Heart right ventricle (tissue), 16 donors: ENCODE data around the gene USP17L26. TPM values are rescaled to one million over a fixed set of nuclear protein-coding genes. Genes with fewer than 3 reads are reported as not detected.
A peak's percentile ranks its signal among the peaks of the same experiment; 100 is the strongest.
"Not testable (repeated sequence)": the region's sequence is repeated elsewhere in the genome, so short reads cannot be mapped to it uniquely, and the experiment has no call there.

Experiments
- ATAC-seq, 8 donors: fragments of 200-7000 bp; cut with Tn5 transposase; one replicate each; pipeline ENCODE4 v1.9.1; 2020; ENCODE audit warnings: mild to moderate bottlenecking in 8 of 8, moderate library complexity in 8 of 8, moderate number of reproducible peaks in 1 of 8
- DNase-seq, 2 donors: peaks; one replicate each; pipeline ENCODE4 v3.0.0-alpha.2; 2020
- H3K27ac ChIP-seq, 10 donors: fragments of 200-600 bp; sonication (generic) in 2 of 10; one replicate each; pipeline versions ENCODE4 v1.5.0 to v1.8.0; 2020 to 2022; ENCODE audit warnings: mild to moderate bottlenecking in 3 of 10
- H3K27me3 ChIP-seq, 7 donors: fragments of 200-600 bp; one replicate each; pipeline ENCODE4 v1.8.0; 2021 to 2022; ENCODE audit warnings: mild to moderate bottlenecking in 2 of 7
- H3K36me3 ChIP-seq, 9 donors: fragments of 200-600 bp; sonication (generic) in 1 of 9; one replicate each; pipeline versions ENCODE4 v1.5.0 to v1.8.0; 2020 to 2022; ENCODE audit warnings: mild to moderate bottlenecking in 2 of 9
- H3K4me1 ChIP-seq, 9 donors: fragments of 200-600 bp; sonication (generic) in 1 of 9; one replicate each; pipeline versions ENCODE4 v1.5.0 to v1.8.0; 2020 to 2022; ENCODE audit warnings: mild to moderate bottlenecking in 4 of 9
- H3K4me3 ChIP-seq, 10 donors: fragments of 200-600 bp; sonication (generic) in 2 of 10; one replicate each; pipeline versions ENCODE4 v1.5.0 to v1.8.0; 2020 to 2022; ENCODE audit warnings: mild to moderate bottlenecking in 7 of 10, moderate library complexity in 2 of 10
- H3K9me3 ChIP-seq, 11 donors: fragments of 200-600 bp in 10 of 11; sonication (generic) in 2 of 11; one replicate each; pipeline versions ENCODE4 v1.5.0 to v1.8.0; 2013 to 2022; ENCODE audit warnings: mild to moderate bottlenecking in 2 of 11, control low read depth in 1 of 11, moderate library complexity in 1 of 11
- WGBS, 2 donors: extraction: QIAGEN DNeasy Blood & Tissue Kit; methylation state at CpG; one replicate each; pipeline ENCODE4 v1.1.7; 2013; ENCODE audit warnings: inconsistent platforms in 1 of 2; 5-methylcytosine and 5-hydroxymethylcytosine counted together
- intact Hi-C, 10 donors: fragments of 100-400 bp; cut with DNase I; formaldehyde crosslinking; loops; one replicate each; pipeline versions ENCODE4 v1.11.1 to v1.14.2; 2022
- polyA plus RNA-seq, 2 donors: library from polyadenylated mRNA; stranded (reverse); fragments of 200-250 nt; gene quantifications; one replicate each; pipeline ENCODE4 v1.2.3, GENCODE V29; 2013
- total RNA-seq, 10 donors: library from RNA; stranded (reverse); fragmentation: NEBNext Ultra II Directional in 3 of 10; extraction: Animal tissue kit (Norgen Biotek cat#: 25700) in 3 of 10; gene quantifications; one replicate each; pipeline versions ENCODE4 v1.2.1 to v1.2.4, GENCODE V29; 2021 to 2023
- TF ChIP-seq, protein P1 (sequence below), 9 donors: fragments of 200-600 bp; sonication (generic) in 2 of 9; IDR thresholded peaks; one replicate each; pipeline versions ENCODE4 v1.5.0 to v1.8.0; 2021 to 2022; ENCODE audit warnings: antibody characterized with exemption in 9 of 9, mild to moderate bottlenecking in 5 of 9, moderate library complexity in 1 of 9
- donor health status: Arrhythmogenic right ventricular cardiomyopathy.
- donor health status: ischemic (EF 13 %, LVEDD 7.1; RV severe dilation, severe dysfunction).
- donor health status: healthy with polysubstance abuse.
- donor health status: DM: no; HTN: yes; CAD: no.
- donor health status: DM: no; HTN: no; CAD: no.
- donor health status: ischemic (EF 25% LVEDD 6.9; RV normal size, moderate dysfunction).
- donor health status: ischemic (EF 25% LVEDD 5.7; RV mildly dilated, moderate dysfunction).
- donor health status: healthy.
- donor health status: DM: yes; HTN: yes; CAD: no.
- donor health status: Ischemic cardiomyopathy.
- donor health status: ischemic (EF 35%, LVEDD 5.7; RV mildly dilated, moderate dysfunction).
- donor health status: nonischemic (EF 11% LVEDD 7.7; RV severe dilation, severe dysfunction).
- donor health status: DM: yes; HTN: yes; CAD: no.
- donor health status: PGD.
- donor health status: ischemic (EF 29% LVEDD 5.4; RV normal size, mild dysfunction).
- donor health status: nonischemic (EF 23%, LVEDD 6.1; RV moderate dilation, normal function).

The USP17L26 gene
- total and polyA plus RNA-seq, 12 donors, result not detected

DNA sequence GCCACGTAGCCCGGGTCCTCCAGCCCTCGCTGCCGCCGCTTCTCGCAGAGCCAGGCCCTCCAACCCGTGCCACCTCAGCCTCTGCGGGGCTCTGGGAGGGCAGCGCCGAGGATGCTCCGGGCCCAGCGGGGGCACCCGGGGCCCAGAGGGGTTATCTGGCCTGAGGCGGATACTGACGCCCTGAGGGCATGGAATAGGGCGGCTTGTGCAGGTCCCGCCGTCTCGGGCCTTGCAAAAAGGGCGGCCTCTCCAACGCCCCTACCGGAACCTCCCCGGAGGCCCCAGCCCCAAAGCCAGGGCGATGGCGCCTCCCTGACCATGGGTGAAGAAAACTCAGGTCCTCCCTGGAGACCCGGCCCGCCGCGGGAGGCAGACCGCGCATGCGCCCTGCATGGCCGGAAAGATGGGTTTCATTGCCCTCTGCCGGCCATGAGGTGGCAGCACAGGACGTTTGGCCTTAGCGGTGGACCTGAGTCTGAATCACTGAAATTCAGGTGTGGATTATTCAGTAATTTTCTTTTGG, 46.6 kb downstream of the USP17L26 start:
- ATAC-seq, result peak in 2 of 8 donors; percentile 46 to 55
- DNase-seq, result peak; percentile 20 to 24
- WGBS, 2 donors, result 24 to 28% methylated on average over 31 to 36 of the region's 36 CpGs
- H3K27me3 ChIP-seq, H3K9me3 ChIP-seq, H3K4me1 ChIP-seq, H3K36me3 ChIP-seq, intact Hi-C loops: not testable (repeated sequence)
- TF ChIP-seq, protein P1, sequence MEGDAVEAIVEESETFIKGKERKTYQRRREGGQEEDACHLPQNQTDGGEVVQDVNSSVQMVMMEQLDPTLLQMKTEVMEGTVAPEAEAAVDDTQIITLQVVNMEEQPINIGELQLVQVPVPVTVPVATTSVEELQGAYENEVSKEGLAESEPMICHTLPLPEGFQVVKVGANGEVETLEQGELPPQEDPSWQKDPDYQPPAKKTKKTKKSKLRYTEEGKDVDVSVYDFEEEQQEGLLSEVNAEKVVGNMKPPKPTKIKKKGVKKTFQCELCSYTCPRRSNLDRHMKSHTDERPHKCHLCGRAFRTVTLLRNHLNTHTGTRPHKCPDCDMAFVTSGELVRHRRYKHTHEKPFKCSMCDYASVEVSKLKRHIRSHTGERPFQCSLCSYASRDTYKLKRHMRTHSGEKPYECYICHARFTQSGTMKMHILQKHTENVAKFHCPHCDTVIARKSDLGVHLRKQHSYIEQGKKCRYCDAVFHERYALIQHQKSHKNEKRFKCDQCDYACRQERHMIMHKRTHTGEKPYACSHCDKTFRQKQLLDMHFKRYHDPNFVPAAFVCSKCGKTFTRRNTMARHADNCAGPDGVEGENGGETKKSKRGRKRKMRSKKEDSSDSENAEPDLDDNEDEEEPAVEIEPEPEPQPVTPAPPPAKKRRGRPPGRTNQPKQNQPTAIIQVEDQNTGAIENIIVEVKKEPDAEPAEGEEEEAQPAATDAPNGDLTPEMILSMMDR (IDR thresholded peaks at IDR 0.05), result peak; percentile 29 to 76 (median 65)
- H3K4me3 ChIP-seq, result peak overlapping the region in 9 of 10 donors; percentile 21 to 59 (median 52)
- peak overlapping the region in 1 of 10 donors; percentile 38 for H3K27ac ChIP-seq

DNA sequence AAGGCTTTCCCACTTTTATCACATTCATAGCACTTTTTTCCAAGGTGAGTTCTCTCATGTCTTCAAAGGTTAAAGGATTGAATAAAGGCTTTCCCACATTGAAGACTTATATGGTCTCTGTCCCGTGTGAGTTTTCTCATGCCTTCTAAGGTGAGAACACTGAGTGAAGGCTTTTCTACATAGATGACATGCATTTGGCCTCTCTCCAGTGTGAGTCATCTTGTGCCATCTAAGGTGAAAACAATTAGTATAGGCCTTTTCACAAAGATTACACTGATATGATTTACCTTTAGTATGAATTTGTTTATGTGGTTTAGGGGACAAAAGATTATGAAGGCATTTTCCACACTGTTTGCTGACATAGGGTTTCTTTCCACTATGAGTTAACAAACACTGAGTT, 49.7 kb downstream of the USP17L26 start:
- Histone ChIP-seq H3K9me3 (no peaks in the 10 kb centered on the region), H3K36me3 (no peaks in the 10 kb centered on the region), H3K27me3 (peaks cover 0 to 2% (median 0%) of the 10 kb centered on the region in 7 donors), H3K27ac (no peak overlapping the region), H3K4me3 (no peak overlapping the region), H3K4me1 (no peaks in the 10 kb centered on the region)
- intact Hi-C loops, result no loop called here
- DNase-seq (no peak), ATAC-seq (no peak)
- TF ChIP-seq, protein P1 (IDR thresholded peaks at IDR 0.05), result no peak
- WGBS, 2 donors, result 72 to 86% methylated on average over 1 of the region's 1 CpG

Other genes with a start within 250 kb of the USP17L26 start
- gene FAM90A26, start 164.2 kb upstream of the USP17L26 start, total RNA-seq, result not detected
- not detected for gene FAM90A26, start 164.2 kb upstream of the USP17L26 start, polyA plus RNA-seq
- gene USP17L10, start 124.0 kb upstream of the USP17L26 start, total RNA-seq, result not detected
- not detected for gene USP17L10, start 124.0 kb upstream of the USP17L26 start, polyA plus RNA-seq
- not detected for gene USP17L11, start 119.3 kb upstream of the USP17L26 start, total RNA-seq
- gene USP17L11, start 119.3 kb upstream of the USP17L26 start, polyA plus RNA-seq, result not detected
- gene USP17L12, start 114.5 kb upstream of the USP17L26 start, total RNA-seq, result not detected
- gene USP17L12, start 114.5 kb upstream of the USP17L26 start, polyA plus RNA-seq, result not detected
- not detected for gene USP17L13, start 109.8 kb upstream of the USP17L26 start, total RNA-seq
- not detected for gene USP17L13, start 109.8 kb upstream of the USP17L26 start, polyA plus RNA-seq
- gene USP17L15, start 100.3 kb upstream of the USP17L26 start, total RNA-seq, result not detected
- not detected for gene USP17L15, start 100.3 kb upstream of the USP17L26 start, polyA plus RNA-seq
- gene USP17L17, start 90.8 kb upstream of the USP17L26 start, total RNA-seq, result not detected
- not detected for gene USP17L17, start 90.8 kb upstream of the USP17L26 start, polyA plus RNA-seq
- not detected for gene USP17L18, start 86.0 kb upstream of the USP17L26 start, total RNA-seq
- not detected for gene USP17L18, start 86.0 kb upstream of the USP17L26 start, polyA plus RNA-seq
- not detected for gene USP17L19, start 81.3 kb upstream of the USP17L26 start, total RNA-seq
- gene USP17L19, start 81.3 kb upstream of the USP17L26 start, polyA plus RNA-seq, result not detected
- gene USP17L20, start 76.5 kb upstream of the USP17L26 start, total RNA-seq, result not detected
- gene USP17L20, start 76.5 kb upstream of the USP17L26 start, polyA plus RNA-seq, result not detected
- not detected for gene USP17L21, start 71.8 kb upstream of the USP17L26 start, total RNA-seq
- not detected for gene USP17L21, start 71.8 kb upstream of the USP17L26 start, polyA plus RNA-seq
- not detected for gene USP17L22, start 67.0 kb upstream of the USP17L26 start, total RNA-seq
- gene USP17L22, start 67.0 kb upstream of the USP17L26 start, polyA plus RNA-seq, result not detected
- gene USP17L24, start 9.5 kb upstream of the USP17L26 start, total RNA-seq, result not detected
- not detected for gene USP17L24, start 9.5 kb upstream of the USP17L26 start, polyA plus RNA-seq
- gene USP17L25, start 4.7 kb upstream of the USP17L26 start, total RNA-seq, result not detected
- not detected for gene USP17L25, start 4.7 kb upstream of the USP17L26 start, polyA plus RNA-seq
- gene USP17L5, start 4.7 kb downstream of the USP17L26 start, total RNA-seq, result not detected
- not detected for gene USP17L5, start 4.7 kb downstream of the USP17L26 start, polyA plus RNA-seq
- gene USP17L27, start 9.5 kb downstream of the USP17L26 start, total RNA-seq, result not detected
- gene USP17L27, start 9.5 kb downstream of the USP17L26 start, polyA plus RNA-seq, result not detected
- gene USP17L28, start 14.2 kb downstream of the USP17L26 start, total RNA-seq, result not detected
- not detected for gene USP17L28, start 14.2 kb downstream of the USP17L26 start, polyA plus RNA-seq
- not detected for gene USP17L29, start 19.0 kb downstream of the USP17L26 start, total RNA-seq
- gene USP17L29, start 19.0 kb downstream of the USP17L26 start, polyA plus RNA-seq, result not detected
- gene USP17L30, start 28.5 kb downstream of the USP17L26 start, total RNA-seq, result not detected
- gene USP17L30, start 28.5 kb downstream of the USP17L26 start, polyA plus RNA-seq, result not detected
- gene DEFB131A, start 109.8 kb downstream of the USP17L26 start, total RNA-seq, result not detected
- not detected for gene DEFB131A, start 109.8 kb downstream of the USP17L26 start, polyA plus RNA-seq